ENCODE data around the gene PIK3CD. TPM values are rescaled to one million over a fixed set of nuclear protein-coding genes. Genes with fewer than 3 reads are reported as not detected.
"Not testable (repeated sequence)": the region's sequence is repeated elsewhere in the genome, so short reads cannot be mapped to it uniquely, and the experiment has no call there.

The PIK3CD gene
- total RNA-seq, 6 experiments from 2014 or later, result 7.3 to 14.6 (median 9.2) TPM

GRCh38 chr1:9706178-9706577, 54.6 kb downstream of the PIK3CD start:
- DNase-seq, result no peak
- no peak overlapping the region for H3K27ac Mint-ChIP-seq
- H3K4me1 Mint-ChIP-seq (ENCODE audit: low read depth), result peaks cover 39% of the 10 kb centered on the region
- H3K36me3 Mint-ChIP-seq (ENCODE audit: low read depth), result peaks cover 14% of the 10 kb centered on the region
- no peak for TF ChIP-seq CTCF (IDR thresholded peaks at IDR 0.05)
- H3K27me3 Mint-ChIP-seq (ENCODE audit: insufficient read depth), result no peaks in the 10 kb centered on the region
- H3K4me3 Mint-ChIP-seq, result no peak overlapping the region
- H3K9me3 Mint-ChIP-seq, result no peaks in the 10 kb centered on the region; the same call in 1 of the 2 replicates

GRCh38 chr1:9710037-9710436, 58.5 kb downstream of the PIK3CD start:
- Mint-ChIP-seq H3K9me3 (no peaks in the 10 kb centered on the region), H3K36me3 (ENCODE audit: low read depth) (peaks cover 4% of the 10 kb centered on the region; the same call in 1 of the 2 replicates), H3K27me3 (ENCODE audit: insufficient read depth) (no peaks in the 10 kb centered on the region), H3K27ac (no peak overlapping the region), H3K4me1 (ENCODE audit: low read depth) (peaks cover 16% of the 10 kb centered on the region), H3K4me3 (no peak overlapping the region)
- no peak for TF ChIP-seq CTCF (IDR thresholded peaks at IDR 0.05)
- DNase-seq, result no peak

GRCh38 chr1:9711466-9712020, 60.0 kb downstream of the PIK3CD start:
- DNase-seq, result no peak
- no peaks in the 10 kb centered on the region for H3K9me3 Mint-ChIP-seq
- H3K27me3 Mint-ChIP-seq (ENCODE audit: insufficient read depth), result no peaks in the 10 kb centered on the region
- no peak for TF ChIP-seq CTCF (IDR thresholded peaks at IDR 0.05)
- no peak overlapping the region for H3K4me3 Mint-ChIP-seq
- no peak overlapping the region for H3K27ac Mint-ChIP-seq
- H3K36me3 Mint-ChIP-seq (ENCODE audit: low read depth), result peaks cover 4% of the 10 kb centered on the region; the same call in 1 of the 2 replicates
- H3K4me1 Mint-ChIP-seq (ENCODE audit: low read depth), result peaks cover 1% of the 10 kb centered on the region; the same call in 1 of the 2 replicates

GRCh38 chr1:9712767-9713166, 61.2 kb downstream of the PIK3CD start:
- not testable (repeated sequence) for H3K27me3 Mint-ChIP-seq (ENCODE audit: insufficient read depth); H3K9me3 Mint-ChIP-seq

GRCh38 chr1:9714257-9714718, 62.8 kb downstream of the PIK3CD start:
- Mint-ChIP-seq H3K27me3 (ENCODE audit: insufficient read depth) (no peaks in the 10 kb centered on the region), H3K4me3 (no peak overlapping the region), H3K4me1 (ENCODE audit: low read depth) (peaks cover 6% of the 10 kb centered on the region), H3K27ac (no peak overlapping the region), H3K9me3 (no peaks in the 10 kb centered on the region), H3K36me3 (ENCODE audit: low read depth) (peaks cover 4% of the 10 kb centered on the region; the same call in 1 of the 2 replicates)
- no peak for TF ChIP-seq CTCF (IDR thresholded peaks at IDR 0.05)
- DNase-seq, result no peak

More at GRCh38 chr1:9712767-9713166, 61.2 kb downstream of the PIK3CD start:
- not testable (repeated sequence) for DNase-seq; H3K4me1 Mint-ChIP-seq (ENCODE audit: low read depth); H3K27ac Mint-ChIP-seq; H3K36me3 Mint-ChIP-seq (ENCODE audit: low read depth); H3K4me3 Mint-ChIP-seq

- TF ChIP-seq CTCF (IDR thresholded peaks at IDR 0.05), result no peak
Observed at GRCh38 chr1:9715536-9716226, 64.2 kb downstream of the PIK3CD start.

More at GRCh38 chr1:9715536-9716226, 64.2 kb downstream of the PIK3CD start:
- DNase-seq, result no peak
- H3K4me3 Mint-ChIP-seq, result no peak overlapping the region
- H3K4me1 Mint-ChIP-seq (ENCODE audit: low read depth), result peaks cover 11% of the 10 kb centered on the region
- no peak overlapping the region for H3K27ac Mint-ChIP-seq
- no peaks in the 10 kb centered on the region for H3K27me3 Mint-ChIP-seq (ENCODE audit: insufficient read depth)
- no peaks in the 10 kb centered on the region for H3K36me3 Mint-ChIP-seq (ENCODE audit: low read depth)
- no peaks in the 10 kb centered on the region for H3K9me3 Mint-ChIP-seq

Data from HFFc6 (cell line).